Measurements from ENCODE around the gene DUSP8. TPM values are rescaled to one million over a fixed set of nuclear protein-coding genes. Genes with fewer than 3 reads are reported as not detected.

The DUSP8 gene
- total RNA-seq, 2 donors from 2014 or later = 2.8 to 5.1 TPM

GRCh38 chr11:1523779-1524178 is 48.3 kb downstream of the DUSP8 start:
- Mint-ChIP-seq H3K27me3 (ENCODE audit: low read depth) (no peaks in the 10 kb centered on the region), H3K4me3 (no peak overlapping the region), H3K27ac (peak overlapping the region; percentile 73), H3K36me3 (ENCODE audit: insufficient read depth in 2 of 2) (no peaks in the 10 kb centered on the region), H3K4me1 (ENCODE audit: low read depth) (peaks cover 16% of the 10 kb centered on the region), H3K9me3 (no peaks in the 10 kb centered on the region)
- no peak for DNase-seq
- ATAC-seq (replicated peaks in 1 of 2) = no peak

GRCh38 chr11:1523077-1523476 is 49.0 kb downstream of the DUSP8 start:
- no peaks in the 10 kb centered on the region for H3K36me3 Mint-ChIP-seq (ENCODE audit: insufficient read depth in 2 of 2)
- H3K27me3 Mint-ChIP-seq (ENCODE audit: low read depth) = no peaks in the 10 kb centered on the region
- no peaks in the 10 kb centered on the region for H3K9me3 Mint-ChIP-seq
- ATAC-seq (replicated peaks in 1 of 2) (no peak), DNase-seq (no peak)
- no peak overlapping the region for H3K4me3 Mint-ChIP-seq
- H3K4me1 Mint-ChIP-seq (ENCODE audit: low read depth) = peaks cover 18% of the 10 kb centered on the region
- H3K27ac Mint-ChIP-seq = no peak overlapping the region

- DNase-seq = no peak
- Mint-ChIP-seq H3K36me3 (ENCODE audit: insufficient read depth in 2 of 2) (no peaks in the 10 kb centered on the region), H3K27me3 (ENCODE audit: low read depth) (no peaks in the 10 kb centered on the region), H3K9me3 (no peaks in the 10 kb centered on the region), H3K27ac (no peak overlapping the region), H3K4me3 (no peak overlapping the region), H3K4me1 (ENCODE audit: low read depth) (peaks cover 27% of the 10 kb centered on the region)
- ATAC-seq (replicated peaks in 1 of 2) = no peak
These were observed 50.0 kb downstream of the DUSP8 start for GRCh38 chr11:1522081-1522424.

- Mint-ChIP-seq H3K4me3 (no peak overlapping the region), H3K27me3 (ENCODE audit: low read depth) (no peaks in the 10 kb centered on the region), H3K36me3 (ENCODE audit: insufficient read depth in 2 of 2) (no peaks in the 10 kb centered on the region), H3K4me1 (ENCODE audit: low read depth) (peaks cover 30% of the 10 kb centered on the region), H3K27ac (no peak overlapping the region), H3K9me3 (no peaks in the 10 kb centered on the region)
- no peak for DNase-seq
- ATAC-seq (replicated peaks in 1 of 2) = no peak
These were observed 50.5 kb downstream of the DUSP8 start for GRCh38 chr11:1521382-1522080.

GRCh38 chr11:1520663-1521267 is 51.3 kb downstream of the DUSP8 start:
- Mint-ChIP-seq H3K27me3 (ENCODE audit: low read depth) (no peaks in the 10 kb centered on the region), H3K4me3 (no peak overlapping the region), H3K27ac (no peak overlapping the region), H3K36me3 (ENCODE audit: insufficient read depth in 2 of 2) (no peaks in the 10 kb centered on the region), H3K4me1 (ENCODE audit: low read depth) (peaks cover 38% of the 10 kb centered on the region), H3K9me3 (no peaks in the 10 kb centered on the region)
- ATAC-seq (replicated peaks in 1 of 2) = no peak
- DNase-seq = no peak

- Mint-ChIP-seq H3K27ac (no peak overlapping the region), H3K4me3 (no peak overlapping the region)
These were observed 51.8 kb downstream of the DUSP8 start for GRCh38 chr11:1520209-1520662.

GRCh38 chr11:1519028-1520010 is 52.8 kb downstream of the DUSP8 start:
- H3K36me3 Mint-ChIP-seq (ENCODE audit: insufficient read depth in 2 of 2) = no peaks in the 10 kb centered on the region
- DNase-seq = no peak
- no peak overlapping the region for H3K4me3 Mint-ChIP-seq
- no peaks in the 10 kb centered on the region for H3K27me3 Mint-ChIP-seq (ENCODE audit: low read depth)
- H3K4me1 Mint-ChIP-seq (ENCODE audit: low read depth) = peaks cover 38% of the 10 kb centered on the region
- H3K9me3 Mint-ChIP-seq = no peaks in the 10 kb centered on the region
- H3K27ac Mint-ChIP-seq = no peak overlapping the region
- ATAC-seq (replicated peaks in 1 of 2) = no peak

More at GRCh38 chr11:1520209-1520662, 51.8 kb downstream of the DUSP8 start:
- no peaks in the 10 kb centered on the region for H3K27me3 Mint-ChIP-seq (ENCODE audit: low read depth)
- H3K36me3 Mint-ChIP-seq (ENCODE audit: insufficient read depth in 2 of 2) = no peaks in the 10 kb centered on the region
- peaks cover 38% of the 10 kb centered on the region for H3K4me1 Mint-ChIP-seq (ENCODE audit: low read depth)
- DNase-seq (no peak), ATAC-seq (replicated peaks in 1 of 2) (no peak)
- no peaks in the 10 kb centered on the region for H3K9me3 Mint-ChIP-seq

GRCh38 chr11:1518301-1518700 is 53.8 kb downstream of the DUSP8 start:
- H3K27me3 Mint-ChIP-seq (ENCODE audit: low read depth) = no peaks in the 10 kb centered on the region
- DNase-seq = no peak
- H3K9me3 Mint-ChIP-seq = no peaks in the 10 kb centered on the region
- H3K36me3 Mint-ChIP-seq (ENCODE audit: insufficient read depth in 2 of 2) = no peaks in the 10 kb centered on the region
- no peak overlapping the region for H3K27ac Mint-ChIP-seq
- H3K4me1 Mint-ChIP-seq (ENCODE audit: low read depth) = peaks cover 43% of the 10 kb centered on the region
- no peak overlapping the region for H3K4me3 Mint-ChIP-seq
- ATAC-seq (replicated peaks in 1 of 2) = no peak

- no peaks in the 10 kb centered on the region for H3K9me3 Mint-ChIP-seq
- ATAC-seq (replicated peaks in 1 of 2) (no peak), DNase-seq (no peak)
- H3K27me3 Mint-ChIP-seq (ENCODE audit: low read depth) = no peaks in the 10 kb centered on the region
- H3K36me3 Mint-ChIP-seq (ENCODE audit: insufficient read depth in 2 of 2) = no peaks in the 10 kb centered on the region
- no peak overlapping the region for H3K27ac Mint-ChIP-seq
- H3K4me3 Mint-ChIP-seq = no peak overlapping the region
- peaks cover 46% of the 10 kb centered on the region for H3K4me1 Mint-ChIP-seq (ENCODE audit: low read depth)
These were observed 54.7 kb downstream of the DUSP8 start for GRCh38 chr11:1517117-1518005.

- H3K36me3 Mint-ChIP-seq (ENCODE audit: insufficient read depth in 2 of 2) = no peaks in the 10 kb centered on the region
- peaks cover 46% of the 10 kb centered on the region for H3K4me1 Mint-ChIP-seq (ENCODE audit: low read depth)
- no peaks in the 10 kb centered on the region for H3K27me3 Mint-ChIP-seq (ENCODE audit: low read depth)
- H3K9me3 Mint-ChIP-seq = no peaks in the 10 kb centered on the region
- H3K4me3 Mint-ChIP-seq = no peak overlapping the region
- DNase-seq = no peak
- H3K27ac Mint-ChIP-seq = no peak overlapping the region
- ATAC-seq (replicated peaks in 1 of 2) = peak in 1 of 2 donors; percentile 38
These were observed 55.6 kb downstream of the DUSP8 start for GRCh38 chr11:1516273-1517067.

- Mint-ChIP-seq H3K4me1 (ENCODE audit: low read depth) (peaks cover 39% of the 10 kb centered on the region), H3K36me3 (ENCODE audit: insufficient read depth in 2 of 2) (no peaks in the 10 kb centered on the region), H3K9me3 (no peaks in the 10 kb centered on the region), H3K27me3 (ENCODE audit: low read depth) (no peaks in the 10 kb centered on the region), H3K4me3 (no peak overlapping the region), H3K27ac (no peak overlapping the region)
- ATAC-seq (replicated peaks in 1 of 2) (peak; percentile 82 to 86), DNase-seq (peak; percentile 76 to 83)
These were observed 56.7 kb downstream of the DUSP8 start for GRCh38 chr11:1515082-1516060.

Measured in activated T-cell treated with anti-CD3 and anti-CD28 coated beads, Interleukin-2, amount 50 U/mL, for 72 hours (primary cell).